Measurements from ENCODE around the gene GTF3C4. TPM values are rescaled to one million over a fixed set of nuclear protein-coding genes. Genes with fewer than 3 reads are reported as not detected.

Gene GTF3C4
- total and polyA plus RNA-seq, 2 of the 8 experiments (the other 6 are each of a cell fraction or from before 2014, with no cell fraction given): 6.8 to 39.2 TPM

DNA sequence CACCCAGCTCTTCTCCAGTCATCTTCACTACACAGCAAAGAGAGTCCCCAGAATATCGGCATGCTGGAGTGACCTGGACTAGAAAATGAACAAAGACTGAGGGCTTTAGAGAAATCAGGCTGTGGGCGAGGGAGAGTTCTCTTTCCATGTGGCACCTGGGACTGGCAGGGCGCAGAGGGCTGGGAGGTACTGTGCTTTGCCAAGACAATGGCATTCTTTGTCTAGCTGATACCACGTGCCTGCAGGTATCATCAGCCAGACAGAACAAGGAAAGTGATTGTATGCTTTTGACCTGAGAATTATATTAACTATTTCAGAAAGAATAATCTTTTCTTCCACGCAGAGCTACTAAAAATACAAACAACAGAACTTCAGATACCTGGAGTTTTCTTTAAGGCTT, 30.9 kb upstream of the GTF3C4 start:
- Histone ChIP-seq H3K23me2 (ENCODE audit: low read depth, low read length) (no peaks in the 10 kb centered on the region), H3K23ac (ENCODE audit: insufficient read length) (no peak overlapping the region), H2BK20ac (ENCODE audit: low read length) (no peak overlapping the region), H4K91ac (replicated peaks; ENCODE audit: insufficient read length, low read length) (no peak overlapping the region), H2BK120ac (replicated peaks; ENCODE audit: low read depth, low read length) (no peak overlapping the region), H4K8ac (ENCODE audit: extremely low read depth, insufficient read depth, low read length) (no peak overlapping the region), H3K4ac (replicated peaks; ENCODE audit: insufficient read length, low read depth, low read length) (no peak overlapping the region), H2AK5ac (ENCODE audit: low read depth, low read length) (no peak overlapping the region), H3K27me3 (replicated peaks in 1 of 4; ENCODE audit: control insufficient read depth in 3 of 4, extremely low read depth in 1 of 4, insufficient read depth in 3 of 4, low read length in 3 of 4) (no peaks in the 10 kb centered on the region), H3K36me3 (ENCODE audit: control insufficient read depth in 2 of 4, insufficient read depth in 4 of 4, low read length in 3 of 4) (peaks cover 0 to 30% (median 13%) of the 10 kb centered on the region in 4 experiments; a peak in 4 of 8 replicates), H3K56ac (replicated peaks; ENCODE audit: insufficient read length, low read depth, low read length) (no peak overlapping the region), H2BK5ac (ENCODE audit: low read depth, low read length) (no peak overlapping the region), H2AFZ (ENCODE audit: low read length) (no peak overlapping the region), H3K9ac (replicated peaks in 1 of 4; ENCODE audit: extremely low read depth in 1 of 4, low read depth in 3 of 4, low read length in 3 of 4) (no peak overlapping the region), H3K79me1 (ENCODE audit: low read depth, low read length) (no peaks in the 10 kb centered on the region), H3K4me2 (ENCODE audit: insufficient read depth in 1 of 2, low read depth in 2 of 2, low read length in 2 of 2) (no peak overlapping the region), H4K20me1 (replicated peaks in 1 of 2; ENCODE audit: control insufficient read depth in 1 of 2, insufficient read depth in 2 of 2, low read length in 2 of 2) (peaks cover 0 to 2% of the 10 kb centered on the region in 2 experiments), H3K79me2 (ENCODE audit: control insufficient read depth in 1 of 2, insufficient read depth in 2 of 2, low read length in 2 of 2) (no peaks in the 10 kb centered on the region), H3K4me1 (replicated peaks in 1 of 4; ENCODE audit: control insufficient read depth in 3 of 4, insufficient read depth in 4 of 4, low read length in 3 of 4) (no peaks in the 10 kb centered on the region), H3K27ac (ENCODE audit: low read depth, low read length) (no peak overlapping the region), H4K5ac (ENCODE audit: insufficient read length, low read depth, low read length) (no peak overlapping the region), H3K9me3 (ENCODE audit: insufficient read depth in 2 of 2, low read depth in 1 of 2, low read length in 1 of 2) (no peaks in the 10 kb centered on the region), H2BK12ac (ENCODE audit: low read depth, low read length) (no peak overlapping the region), H3K4me3 (ENCODE audit: extremely low read depth in 1 of 4, insufficient read depth in 2 of 4, low read depth in 3 of 4, low read length in 4 of 4) (no peak overlapping the region), H2BK15ac (ENCODE audit: low read length) (no peak overlapping the region), H3K18ac (ENCODE audit: extremely low read depth, low read length) (no peak overlapping the region), H3K14ac (ENCODE audit: insufficient read length) (no peak overlapping the region)
- ChIA-PET POLR2A (ENCODE audit: partially characterized antibody) (interaction anchor here (1.3 kb wide), 1 partner anchor 10 kb away, joined by 4 read pairs; no protein-coding TSS in a partner anchor), CTCF (ENCODE audit: partially characterized antibody) (interaction anchor here (1.7 kb wide), 1 partner anchor 11 kb away, joined by 6 read pairs; no protein-coding TSS in a partner anchor)
- DNase-seq (ENCODE audit: low read depth in 1 of 2, low spot score in 2 of 2): no peak
- WGBS, 2 experiments (ENCODE audit: extremely low coverage in 1 of 2, insufficient coverage in 1 of 2, insufficient read length in 1 of 2, insufficient replicate concordance in 2 of 2, low coverage in 1 of 2, low lambda C conversion rate in 2 of 2, missing lambda C conversion rate in 1 of 2): 92% methylated on average over 5 of the region's 5 CpGs; no CpG with 5 or more reads in 1 of the 2 experiments
- TF ChIP-seq BRCA1 (IDR thresholded peaks at IDR 0.05; ENCODE audit: low read depth, low read length) (no peak), SIN3A (conservative IDR thresholded peaks at IDR 0.05 in 1 of 2, IDR thresholded peaks at IDR 0.05 in 1 of 2; ENCODE audit: low read depth in 1 of 2, low read length in 2 of 2) (no peak), ATF2 (IDR thresholded peaks at IDR 0.05; ENCODE audit: low read length) (no peak), EP300 (IDR thresholded peaks at IDR 0.05; ENCODE audit: borderline replicate concordance in 1 of 2, low read depth in 2 of 2, low read length in 2 of 2) (no peak)
- TF ChIP-seq, protein P1, sequence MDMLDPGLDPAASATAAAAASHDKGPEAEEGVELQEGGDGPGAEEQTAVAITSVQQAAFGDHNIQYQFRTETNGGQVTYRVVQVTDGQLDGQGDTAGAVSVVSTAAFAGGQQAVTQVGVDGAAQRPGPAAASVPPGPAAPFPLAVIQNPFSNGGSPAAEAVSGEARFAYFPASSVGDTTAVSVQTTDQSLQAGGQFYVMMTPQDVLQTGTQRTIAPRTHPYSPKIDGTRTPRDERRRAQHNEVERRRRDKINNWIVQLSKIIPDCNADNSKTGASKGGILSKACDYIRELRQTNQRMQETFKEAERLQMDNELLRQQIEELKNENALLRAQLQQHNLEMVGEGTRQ (IDR thresholded peaks at IDR 0.05; ENCODE audit: low read length): no peak
- no peak for FAIRE-seq

All from H1 (cell line).